ENCODE measurements around the gene TRAPPC3. TPM values are rescaled to one million over a fixed set of nuclear protein-coding genes. Genes with fewer than 3 reads are reported as not detected.
A peak's percentile ranks its signal among the peaks of the same experiment; 100 is the strongest.
"Not testable (repeated sequence)": the region's sequence is repeated elsewhere in the genome, so short reads cannot be mapped to it uniquely, and the experiment has no call there.

The TRAPPC3 gene
- total and polyA plus RNA-seq, 9 of the 15 experiments (the other 6 are each of a cell fraction or from before 2014, with no cell fraction given): 20.6 to 141 (median 112) TPM

DNA sequence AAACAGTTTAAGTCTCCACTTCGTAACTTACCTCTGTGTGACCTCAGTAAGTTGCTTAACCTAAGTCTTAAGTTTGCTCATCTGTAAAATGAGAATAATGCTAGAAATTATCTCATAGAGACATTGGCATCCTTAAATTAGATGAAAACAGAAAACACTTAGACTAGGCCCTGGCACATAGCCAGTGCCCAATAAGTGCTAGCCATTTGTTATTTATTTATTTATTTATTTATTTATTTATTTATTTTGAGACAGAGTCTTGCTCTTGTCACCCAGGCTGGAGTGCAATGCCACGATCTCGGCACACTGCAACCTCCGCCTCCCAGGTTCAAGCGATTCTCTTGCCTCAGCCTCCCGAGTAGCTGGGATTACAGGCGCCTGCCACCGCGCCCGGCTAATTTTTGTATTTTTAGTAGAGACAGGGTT, 9.6 kb upstream of the TRAPPC3 start:
- H3K9me1 ChIP-seq (ENCODE audit: control insufficient read depth, insufficient read depth, low read length); BruUV-seq (replicated peaks); H3K4me2 ChIP-seq (ENCODE audit: insufficient read depth, low read length); H3K9me3 ChIP-seq (replicated peaks; ENCODE audit: control insufficient read depth, insufficient read depth, low read depth, low read length); CTCF ChIA-PET (ENCODE audit: low intra/inter-chr PET ratio); DNase-seq (ENCODE audit: extremely low read depth in 1 of 4, low spot score in 3 of 4); H3K9ac ChIP-seq (ENCODE audit: insufficient read depth in 1 of 2, low read depth in 2 of 2, low read length in 2 of 2); H2AFZ ChIP-seq (ENCODE audit: low read depth, low read length); ATAC-seq; H4K20me1 ChIP-seq (replicated peaks; ENCODE audit: control insufficient read depth, insufficient read depth, low read length); in situ Hi-C loops (cut with MboI); intact Hi-C loops (cut with micrococcal nuclease); H3K4me3 ChIP-seq; H3K27ac ChIP-seq (ENCODE audit: extremely low read depth, low read depth, low read length); H3K27me3 ChIP-seq (ENCODE audit: control insufficient read depth in 2 of 2, insufficient read depth in 2 of 2, low read length in 2 of 2); FAIRE-seq: not testable (repeated sequence)
- H3K36me3 ChIP-seq (ENCODE audit: control insufficient read depth, insufficient read depth, low read length): peaks cover 32% of the 10 kb centered on the region
- POLR2A ChIA-PET: interaction anchor here (3.2 to 5.5 kb wide), 3 partner anchors 9 to 29 kb away, joined by 16 to 42 read pairs (median 35); partner anchors contain the start of gene TRAPPC3
- H3K79me2 ChIP-seq (ENCODE audit: control insufficient read depth, insufficient read depth, low read length): peaks cover 81% of the 10 kb centered on the region
- TF ChIP-seq NFIC (IDR thresholded peaks at IDR 0.05): peak; percentile 49
- H3K4me1 ChIP-seq (replicated peaks in 1 of 2; ENCODE audit: control insufficient read depth in 2 of 2, insufficient read depth in 2 of 2, low read length in 2 of 2): peaks cover 54 to 67% of the 10 kb centered on the region in 2 experiments
- 96% methylated on average over 6 of the region's 10 CpGs for WGBS (ENCODE audit: insufficient coverage, low coverage, missing lambda C conversion rate)

DNA sequence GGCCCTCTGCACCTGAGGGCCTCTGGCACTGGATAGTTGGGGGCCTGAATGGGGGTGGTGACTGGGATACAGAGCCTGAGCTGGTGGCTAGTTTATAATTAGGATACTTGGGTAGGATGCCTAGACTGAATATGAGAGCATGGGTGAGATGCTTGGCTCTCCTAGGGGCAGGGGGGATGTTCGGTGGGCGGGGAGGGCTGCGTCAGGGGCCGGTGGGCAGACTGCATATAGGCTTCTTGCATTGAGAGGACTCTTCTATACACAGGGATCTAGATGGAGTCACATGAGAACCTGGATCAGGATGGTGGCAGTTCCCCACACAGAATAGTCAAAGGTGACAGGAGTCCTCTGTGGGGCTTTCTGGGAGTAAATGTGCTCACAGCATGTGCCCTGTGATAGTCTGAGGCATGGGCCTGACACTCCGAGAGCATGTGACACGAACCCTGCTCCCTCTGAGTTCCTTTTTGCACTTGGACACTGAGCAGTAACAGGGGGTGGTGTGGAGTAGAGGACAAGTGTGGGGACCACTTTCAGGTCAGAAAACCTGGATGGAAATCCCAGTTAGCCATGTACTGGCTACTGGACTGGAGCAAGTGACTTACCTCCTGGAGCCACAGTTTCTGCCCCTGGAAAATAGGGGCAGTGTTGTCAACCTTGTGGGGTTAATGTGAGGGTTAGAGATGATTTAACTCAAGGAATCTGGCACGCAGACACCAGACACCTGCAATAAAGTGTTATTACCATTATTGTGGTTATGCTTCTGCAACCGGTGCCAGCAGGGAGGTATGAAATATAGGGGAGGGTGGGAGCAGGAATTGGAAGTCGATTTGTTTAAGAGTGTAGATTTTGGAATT, 8.9 kb upstream of the TRAPPC3 start:
- Histone ChIP-seq H3K4me1 (replicated peaks in 1 of 2; ENCODE audit: control insufficient read depth in 2 of 2, insufficient read depth in 2 of 2, low read length in 2 of 2) (peaks cover 54 to 67% of the 10 kb centered on the region in 2 experiments), H2AFZ (ENCODE audit: low read depth, low read length) (no peak overlapping the region), H3K79me2 (ENCODE audit: control insufficient read depth, insufficient read depth, low read length) (peaks cover 75% of the 10 kb centered on the region), H3K27me3 (ENCODE audit: control insufficient read depth in 2 of 2, insufficient read depth in 2 of 2, low read length in 2 of 2) (no peaks in the 10 kb centered on the region), H4K20me1 (replicated peaks; ENCODE audit: control insufficient read depth, insufficient read depth, low read length) (0 out of 2 replicates have a peak, but pooled peaks cover 3% of the 10 kb centered on the region), H3K27ac (ENCODE audit: extremely low read depth, low read depth, low read length) (peak overlapping the region; percentile 84; the same call in 1 of the 3 replicates), H3K36me3 (ENCODE audit: control insufficient read depth, insufficient read depth, low read length) (peaks cover 32% of the 10 kb centered on the region), H3K9me3 (replicated peaks; ENCODE audit: control insufficient read depth, insufficient read depth, low read depth, low read length) (no peaks in the 10 kb centered on the region), H3K9me1 (ENCODE audit: control insufficient read depth, insufficient read depth, low read length) (peaks cover 4% of the 10 kb centered on the region), H3K4me3 (peak overlapping the region; percentile 92; the same call in 1 of the 2 replicates), H3K4me2 (ENCODE audit: insufficient read depth, low read length) (peak overlapping the region; percentile 87), H3K9ac (ENCODE audit: insufficient read depth in 1 of 2, low read depth in 2 of 2, low read length in 2 of 2) (peak overlapping the region; percentile 81 to 86)
- in situ Hi-C loops (cut with MboI) (no loop called here), intact Hi-C loops (cut with micrococcal nuclease) (no loop called here)
- BruUV-seq (replicated peaks): TSS peak; percentile 38
- ATAC-seq: no peak
- ChIA-PET POLR2A (interaction anchor here (1.5 to 5.5 kb wide), 3 partner anchors 7 to 30 kb away, joined by 5 to 16 read pairs (median 5); no protein-coding TSS in a partner anchor), CTCF (ENCODE audit: low intra/inter-chr PET ratio) (interaction anchor here (0.9 kb wide), 1 partner anchor 31 kb away, joined by 3 read pairs; no protein-coding TSS in a partner anchor)
- FAIRE-seq: no peak
- 73% methylated on average over 9 of the region's 9 CpGs for WGBS (ENCODE audit: insufficient coverage, low coverage, missing lambda C conversion rate)
- DNase-seq (ENCODE audit: extremely low read depth in 1 of 4, low spot score in 3 of 4): no peak
- TF ChIP-seq, protein P1, sequence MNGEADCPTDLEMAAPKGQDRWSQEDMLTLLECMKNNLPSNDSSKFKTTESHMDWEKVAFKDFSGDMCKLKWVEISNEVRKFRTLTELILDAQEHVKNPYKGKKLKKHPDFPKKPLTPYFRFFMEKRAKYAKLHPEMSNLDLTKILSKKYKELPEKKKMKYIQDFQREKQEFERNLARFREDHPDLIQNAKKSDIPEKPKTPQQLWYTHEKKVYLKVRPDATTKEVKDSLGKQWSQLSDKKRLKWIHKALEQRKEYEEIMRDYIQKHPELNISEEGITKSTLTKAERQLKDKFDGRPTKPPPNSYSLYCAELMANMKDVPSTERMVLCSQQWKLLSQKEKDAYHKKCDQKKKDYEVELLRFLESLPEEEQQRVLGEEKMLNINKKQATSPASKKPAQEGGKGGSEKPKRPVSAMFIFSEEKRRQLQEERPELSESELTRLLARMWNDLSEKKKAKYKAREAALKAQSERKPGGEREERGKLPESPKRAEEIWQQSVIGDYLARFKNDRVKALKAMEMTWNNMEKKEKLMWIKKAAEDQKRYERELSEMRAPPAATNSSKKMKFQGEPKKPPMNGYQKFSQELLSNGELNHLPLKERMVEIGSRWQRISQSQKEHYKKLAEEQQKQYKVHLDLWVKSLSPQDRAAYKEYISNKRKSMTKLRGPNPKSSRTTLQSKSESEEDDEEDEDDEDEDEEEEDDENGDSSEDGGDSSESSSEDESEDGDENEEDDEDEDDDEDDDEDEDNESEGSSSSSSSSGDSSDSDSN (IDR thresholded peaks at IDR 0.05; ENCODE audit: borderline replicate concordance in 1 of 2, low read depth in 2 of 2, low read length in 2 of 2): no peak
- TF ChIP-seq, protein P2, sequence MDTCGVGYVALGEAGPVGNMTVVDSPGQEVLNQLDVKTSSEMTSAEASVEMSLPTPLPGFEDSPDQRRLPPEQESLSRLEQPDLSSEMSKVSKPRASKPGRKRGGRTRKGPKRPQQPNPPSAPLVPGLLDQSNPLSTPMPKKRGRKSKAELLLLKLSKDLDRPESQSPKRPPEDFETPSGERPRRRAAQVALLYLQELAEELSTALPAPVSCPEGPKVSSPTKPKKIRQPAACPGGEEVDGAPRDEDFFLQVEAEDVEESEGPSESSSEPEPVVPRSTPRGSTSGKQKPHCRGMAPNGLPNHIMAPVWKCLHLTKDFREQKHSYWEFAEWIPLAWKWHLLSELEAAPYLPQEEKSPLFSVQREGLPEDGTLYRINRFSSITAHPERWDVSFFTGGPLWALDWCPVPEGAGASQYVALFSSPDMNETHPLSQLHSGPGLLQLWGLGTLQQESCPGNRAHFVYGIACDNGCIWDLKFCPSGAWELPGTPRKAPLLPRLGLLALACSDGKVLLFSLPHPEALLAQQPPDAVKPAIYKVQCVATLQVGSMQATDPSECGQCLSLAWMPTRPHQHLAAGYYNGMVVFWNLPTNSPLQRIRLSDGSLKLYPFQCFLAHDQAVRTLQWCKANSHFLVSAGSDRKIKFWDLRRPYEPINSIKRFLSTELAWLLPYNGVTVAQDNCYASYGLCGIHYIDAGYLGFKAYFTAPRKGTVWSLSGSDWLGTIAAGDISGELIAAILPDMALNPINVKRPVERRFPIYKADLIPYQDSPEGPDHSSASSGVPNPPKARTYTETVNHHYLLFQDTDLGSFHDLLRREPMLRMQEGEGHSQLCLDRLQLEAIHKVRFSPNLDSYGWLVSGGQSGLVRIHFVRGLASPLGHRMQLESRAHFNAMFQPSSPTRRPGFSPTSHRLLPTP (IDR thresholded peaks at IDR 0.05; ENCODE audit: borderline replicate concordance, extremely low read depth, insufficient read length): no peak
- no peak for TF ChIP-seq EP300 (IDR thresholded peaks at IDR 0.05; ENCODE audit: low read length)
- TF ChIP-seq, protein P3, sequence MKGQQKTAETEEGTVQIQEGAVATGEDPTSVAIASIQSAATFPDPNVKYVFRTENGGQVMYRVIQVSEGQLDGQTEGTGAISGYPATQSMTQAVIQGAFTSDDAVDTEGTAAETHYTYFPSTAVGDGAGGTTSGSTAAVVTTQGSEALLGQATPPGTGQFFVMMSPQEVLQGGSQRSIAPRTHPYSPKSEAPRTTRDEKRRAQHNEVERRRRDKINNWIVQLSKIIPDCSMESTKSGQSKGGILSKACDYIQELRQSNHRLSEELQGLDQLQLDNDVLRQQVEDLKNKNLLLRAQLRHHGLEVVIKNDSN (CRISPR knock-in tag; IDR thresholded peaks at IDR 0.05): peak; percentile 35; the same call in 1 of the 2 replicates

Data from K562 (cell line).